BLaER1 (cell line): ENCODE measurements around the gene GATB.

Source experiments
- H3K27ac ChIP-seq: shearing (Covaris generic); formaldehyde crosslinking; 2 replicates; pipeline ENCODE4 v1.8.1; 2022
- H3K27me3 ChIP-seq: shearing (Covaris generic); formaldehyde crosslinking; 2 replicates; pipeline ENCODE4 v1.8.1; 2022
- H3K36me3 ChIP-seq: shearing (Covaris generic); formaldehyde crosslinking; 2 replicates; pipeline ENCODE4 v1.8.1; 2022
- H3K4me1 ChIP-seq: shearing (Covaris generic); formaldehyde crosslinking; 2 replicates; pipeline ENCODE4 v1.8.1; 2022
- H3K4me2 ChIP-seq: shearing (Covaris generic); formaldehyde crosslinking; 2 replicates; pipeline ENCODE4 v1.8.1; 2022
- H3K4me3 ChIP-seq: shearing (Covaris generic); formaldehyde crosslinking; 2 replicates; pipeline ENCODE4 v1.8.1; 2022
- H3K9ac ChIP-seq: shearing (Covaris generic); formaldehyde crosslinking; 2 replicates; pipeline ENCODE4 v1.8.1; 2022
- H3K9me3 ChIP-seq: shearing (Covaris generic); formaldehyde crosslinking; 2 replicates; pipeline ENCODE4 v1.8.1; 2022
- H4K20me1 ChIP-seq: shearing (Covaris generic); formaldehyde crosslinking; 2 replicates; pipeline ENCODE4 v1.8.1; 2022
- Cebpa-rat ChIP-seq: shearing (Covaris generic); IDR thresholded peaks from 2 replicates; pipeline ENCODE4 v1.8.1; 2022

GATB gene

DNA sequence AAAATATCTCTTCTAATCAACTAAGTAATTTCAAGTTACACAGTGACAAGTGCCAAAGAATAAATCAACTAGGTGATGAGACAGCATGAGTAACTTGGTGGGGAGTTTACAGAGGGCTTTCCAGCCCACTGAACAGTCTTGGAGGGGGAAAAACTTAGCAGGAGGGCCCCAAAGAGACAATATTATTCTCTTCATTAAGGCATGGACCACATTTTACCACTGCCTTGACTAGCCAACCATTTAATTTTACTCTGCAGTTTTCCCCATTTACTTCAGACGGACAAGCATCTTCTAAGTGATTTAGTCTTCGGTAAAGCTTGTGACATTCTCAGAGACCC, 25.3 kb upstream of the GATB start:
- H3K27ac ChIP-seq, result no peak overlapping the region
- no peaks in the 10 kb centered on the region for H4K20me1 ChIP-seq
- no peaks in the 10 kb centered on the region; the same call in 1 of the 2 replicates for H3K27me3 ChIP-seq
- TF ChIP-seq Cebpa-rat, result no peak
- no peak overlapping the region for H3K4me2 ChIP-seq
- H3K9ac ChIP-seq, result no peak overlapping the region
- no peaks in the 10 kb centered on the region for H3K9me3 ChIP-seq
- H3K36me3 ChIP-seq, result no peaks in the 10 kb centered on the region
- H3K4me3 ChIP-seq, result no peak overlapping the region
- H3K4me1 ChIP-seq, result no peaks in the 10 kb centered on the region

DNA sequence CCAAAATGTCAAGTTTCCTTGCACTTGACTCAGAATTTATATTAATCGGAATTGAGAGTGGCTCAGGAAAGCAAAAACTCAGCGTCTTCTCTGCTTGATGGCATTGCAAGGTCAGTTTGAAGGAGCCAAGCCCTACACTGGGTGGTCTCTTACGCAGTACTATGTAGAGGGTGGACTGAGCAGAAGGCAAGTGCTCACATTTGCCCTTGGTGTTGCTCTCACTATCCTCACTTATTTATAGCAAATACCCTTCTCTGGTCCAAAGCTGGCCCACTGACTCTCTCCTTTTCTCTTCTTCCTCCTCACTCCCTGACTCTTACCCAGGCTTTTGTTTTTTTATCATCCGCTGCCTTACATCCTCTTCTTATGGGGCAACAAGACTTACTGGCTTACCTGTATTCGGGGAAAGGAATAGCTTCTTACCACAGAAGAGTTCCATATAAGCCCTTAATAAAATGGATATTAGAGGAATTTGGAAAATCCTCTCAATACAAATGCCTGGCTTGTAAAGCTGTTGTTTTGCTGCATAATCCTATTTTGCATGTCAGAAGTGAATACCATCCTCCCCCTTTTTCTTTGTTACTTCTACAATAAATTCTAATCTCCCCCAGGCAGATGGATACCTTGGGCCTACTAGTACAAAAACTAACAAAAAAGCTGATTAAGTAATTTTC, 24.8 kb upstream of the GATB start:
- Histone ChIP-seq H3K27ac (no peak overlapping the region), H3K4me2 (no peak overlapping the region), H3K9me3 (no peaks in the 10 kb centered on the region), H3K9ac (no peak overlapping the region), H3K4me1 (no peaks in the 10 kb centered on the region), H3K36me3 (no peaks in the 10 kb centered on the region), H4K20me1 (no peaks in the 10 kb centered on the region), H3K4me3 (no peak overlapping the region), H3K27me3 (no peaks in the 10 kb centered on the region; the same call in 1 of the 2 replicates)
- no peak for TF ChIP-seq Cebpa-rat

DNA sequence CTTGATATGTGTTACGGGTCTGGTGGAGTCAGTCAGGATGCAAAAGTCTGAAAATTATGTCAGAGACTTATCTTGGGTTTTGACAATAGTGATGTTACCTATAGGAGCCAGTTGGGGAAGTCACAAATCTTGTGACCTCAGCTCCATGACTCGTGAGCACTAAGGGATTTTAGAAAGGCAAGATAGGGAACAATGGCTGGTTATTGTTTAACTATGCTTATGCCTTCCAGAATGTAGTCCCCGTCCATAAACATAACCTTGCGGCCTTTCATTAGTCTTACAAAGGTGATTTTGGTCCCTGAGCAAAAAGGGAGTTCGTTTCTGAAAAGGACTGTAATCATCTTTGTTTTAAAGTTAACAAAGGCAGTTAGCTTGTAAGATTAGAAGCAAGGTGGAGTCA, 23.9 kb upstream of the GATB start:
- no peak overlapping the region for H3K27ac ChIP-seq
- no peaks in the 10 kb centered on the region for H3K9me3 ChIP-seq
- H3K4me3 ChIP-seq, result no peak overlapping the region
- H3K36me3 ChIP-seq, result no peaks in the 10 kb centered on the region
- TF ChIP-seq Cebpa-rat, result no peak
- no peaks in the 10 kb centered on the region for H3K4me1 ChIP-seq
- H4K20me1 ChIP-seq, result no peaks in the 10 kb centered on the region
- H3K4me2 ChIP-seq, result no peak overlapping the region
- no peaks in the 10 kb centered on the region; the same call in 1 of the 2 replicates for H3K27me3 ChIP-seq
- H3K9ac ChIP-seq, result no peak overlapping the region

DNA sequence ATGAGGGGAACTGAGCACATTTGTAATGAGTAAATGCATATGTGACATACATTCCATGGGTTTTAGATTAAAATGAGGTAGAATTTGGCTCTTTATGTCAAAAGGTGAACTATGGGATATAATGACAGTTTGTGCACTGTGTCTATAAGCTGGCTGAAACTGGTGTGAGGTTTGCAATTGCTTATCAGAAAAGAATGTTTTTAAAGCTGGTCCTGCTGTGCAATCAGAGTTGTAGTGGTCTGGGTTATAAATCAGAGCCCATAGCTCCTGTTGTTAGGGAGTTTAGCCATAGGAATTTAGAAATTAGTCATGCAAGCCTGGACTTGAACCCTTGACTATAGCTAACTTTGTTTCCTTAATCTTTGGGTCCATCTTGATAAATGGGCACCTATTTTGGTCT, 23.1 kb upstream of the GATB start:
- no peaks in the 10 kb centered on the region for H3K36me3 ChIP-seq
- no peak overlapping the region for H3K4me3 ChIP-seq
- H3K9ac ChIP-seq, result no peak overlapping the region
- H3K27me3 ChIP-seq, result no peaks in the 10 kb centered on the region; the same call in 1 of the 2 replicates
- no peak overlapping the region for H3K27ac ChIP-seq
- H3K4me1 ChIP-seq, result no peaks in the 10 kb centered on the region
- H3K9me3 ChIP-seq, result no peaks in the 10 kb centered on the region
- no peak overlapping the region for H3K4me2 ChIP-seq
- TF ChIP-seq Cebpa-rat, result no peak
- H4K20me1 ChIP-seq, result no peaks in the 10 kb centered on the region

DNA sequence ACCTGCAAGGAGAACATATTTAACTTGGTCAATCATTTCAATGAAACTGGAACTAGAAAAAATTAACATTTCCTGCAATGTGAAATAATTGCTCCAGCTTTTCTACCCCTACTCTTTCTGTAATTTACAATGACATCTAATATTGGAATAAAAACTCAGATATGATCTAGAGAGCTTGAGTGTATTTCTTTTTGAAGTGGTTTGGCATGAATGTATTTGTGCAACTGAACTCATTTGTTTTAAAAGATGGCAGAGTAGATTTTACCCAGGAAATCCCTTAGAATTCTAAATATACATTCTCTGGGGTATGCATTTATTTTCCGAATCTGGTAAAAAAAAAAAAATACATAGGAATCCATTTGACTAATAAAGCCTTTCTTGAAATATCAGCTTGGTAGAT, 21.5 kb upstream of the GATB start:
- H3K9me3 ChIP-seq, result no peaks in the 10 kb centered on the region
- H3K4me3 ChIP-seq, result no peak overlapping the region
- H3K4me1 ChIP-seq, result no peaks in the 10 kb centered on the region
- H3K9ac ChIP-seq, result no peak overlapping the region
- TF ChIP-seq Cebpa-rat, result no peak
- no peaks in the 10 kb centered on the region for H4K20me1 ChIP-seq
- no peak overlapping the region for H3K4me2 ChIP-seq
- no peaks in the 10 kb centered on the region for H3K36me3 ChIP-seq
- no peaks in the 10 kb centered on the region for H3K27me3 ChIP-seq
- no peak overlapping the region for H3K27ac ChIP-seq

DNA sequence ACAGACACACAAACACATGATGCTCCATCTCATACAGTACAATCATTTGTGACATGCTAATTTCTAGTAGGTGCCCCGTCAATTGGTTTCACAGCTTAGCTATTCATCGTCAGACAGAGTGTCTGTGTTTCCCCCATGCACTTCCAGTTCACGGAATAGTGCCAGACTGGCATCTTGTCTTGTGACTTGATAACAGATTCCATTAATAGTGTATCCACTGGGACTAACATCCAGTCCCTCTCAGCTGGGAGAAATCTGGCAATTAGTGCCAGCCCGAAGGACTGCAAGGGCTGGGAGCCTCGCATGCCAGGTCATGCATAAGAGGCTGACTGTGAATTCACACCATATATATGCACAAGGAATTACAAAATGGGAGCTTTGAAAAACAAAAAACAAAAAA, 20.2 kb upstream of the GATB start:
- Histone ChIP-seq H3K9ac (no peak overlapping the region), H3K27me3 (no peaks in the 10 kb centered on the region), H3K4me1 (no peaks in the 10 kb centered on the region), H3K27ac (no peak overlapping the region), H4K20me1 (no peaks in the 10 kb centered on the region), H3K9me3 (no peaks in the 10 kb centered on the region), H3K4me2 (no peak overlapping the region), H3K4me3 (no peak overlapping the region), H3K36me3 (no peaks in the 10 kb centered on the region)
- no peak for TF ChIP-seq Cebpa-rat

DNA sequence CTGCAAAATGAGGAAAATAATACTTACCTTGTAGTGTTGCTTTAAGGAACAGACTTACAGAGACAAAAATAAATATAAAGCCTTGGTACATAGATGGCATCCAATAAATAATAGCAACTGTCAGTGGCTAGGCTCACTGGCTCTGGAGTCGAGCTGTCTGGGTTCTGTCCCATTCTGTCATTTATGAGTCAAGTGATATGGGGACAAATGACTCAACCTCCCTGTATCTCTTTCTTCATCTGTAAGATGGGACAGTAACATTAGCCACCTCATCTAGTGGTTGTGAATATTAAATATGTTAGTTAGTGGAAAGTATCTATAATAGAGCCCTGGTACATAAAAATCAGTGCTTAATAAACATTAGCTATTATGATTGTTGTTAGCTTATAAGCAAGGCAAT, 16.7 kb upstream of the GATB start:
- Histone ChIP-seq H3K9ac (no peak overlapping the region), H3K4me3 (no peak overlapping the region), H3K4me2 (no peak overlapping the region), H3K9me3 (no peaks in the 10 kb centered on the region), H3K27me3 (no peaks in the 10 kb centered on the region), H3K4me1 (no peaks in the 10 kb centered on the region), H4K20me1 (no peaks in the 10 kb centered on the region), H3K36me3 (no peaks in the 10 kb centered on the region), H3K27ac (no peak overlapping the region)
- TF ChIP-seq Cebpa-rat, result no peak

DNA sequence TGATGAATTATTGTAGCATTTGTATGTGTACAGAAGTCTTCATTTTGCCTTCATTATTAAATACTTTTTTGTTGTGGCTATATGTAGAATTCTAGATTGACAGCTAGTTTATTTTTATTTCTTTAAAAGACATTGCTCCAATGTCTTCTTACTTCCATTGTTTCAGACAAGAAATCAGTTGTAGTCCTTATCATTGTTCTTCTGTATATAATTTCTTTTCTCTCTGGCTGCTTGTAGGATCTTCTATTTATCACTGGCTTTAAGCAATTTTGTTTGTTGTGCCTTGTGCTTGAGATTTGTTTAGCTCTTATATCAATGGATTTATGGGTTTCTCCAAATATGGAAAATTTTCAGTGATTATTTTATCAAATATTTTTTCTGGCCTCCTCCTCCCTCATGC, 13.5 kb upstream of the GATB start:
- Histone ChIP-seq H3K27ac (no peak overlapping the region), H3K4me3 (no peak overlapping the region), H3K9ac (no peak overlapping the region), H3K36me3 (no peaks in the 10 kb centered on the region), H3K27me3 (no peaks in the 10 kb centered on the region), H3K4me2 (no peak overlapping the region), H3K4me1 (no peaks in the 10 kb centered on the region), H3K9me3 (no peaks in the 10 kb centered on the region), H4K20me1 (no peaks in the 10 kb centered on the region)
- TF ChIP-seq Cebpa-rat, result no peak

DNA sequence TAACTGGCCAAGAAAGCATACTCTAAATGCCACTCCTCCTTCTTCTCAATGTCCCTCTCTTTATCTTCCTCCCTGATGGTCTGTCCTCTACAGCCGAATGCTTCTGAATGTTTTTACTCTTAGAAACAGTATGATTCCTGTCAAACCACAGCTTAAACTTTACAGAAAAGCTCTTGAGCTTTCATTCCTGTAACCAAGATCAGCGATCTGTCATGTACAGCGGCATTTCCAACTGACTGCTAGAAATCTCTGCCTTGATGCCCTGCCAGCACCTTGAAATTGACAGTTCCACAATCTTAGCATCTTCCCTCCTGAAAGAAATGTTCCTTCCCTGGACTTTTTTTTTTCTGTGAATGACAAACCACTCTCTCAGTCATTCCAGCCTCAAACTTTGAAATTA, 11.5 kb upstream of the GATB start:
- Histone ChIP-seq H4K20me1 (no peaks in the 10 kb centered on the region), H3K27ac (no peak overlapping the region), H3K9ac (no peak overlapping the region), H3K36me3 (no peaks in the 10 kb centered on the region), H3K4me2 (no peak overlapping the region), H3K9me3 (no peaks in the 10 kb centered on the region), H3K27me3 (no peaks in the 10 kb centered on the region), H3K4me1 (no peaks in the 10 kb centered on the region), H3K4me3 (no peak overlapping the region)
- no peak for TF ChIP-seq Cebpa-rat

DNA sequence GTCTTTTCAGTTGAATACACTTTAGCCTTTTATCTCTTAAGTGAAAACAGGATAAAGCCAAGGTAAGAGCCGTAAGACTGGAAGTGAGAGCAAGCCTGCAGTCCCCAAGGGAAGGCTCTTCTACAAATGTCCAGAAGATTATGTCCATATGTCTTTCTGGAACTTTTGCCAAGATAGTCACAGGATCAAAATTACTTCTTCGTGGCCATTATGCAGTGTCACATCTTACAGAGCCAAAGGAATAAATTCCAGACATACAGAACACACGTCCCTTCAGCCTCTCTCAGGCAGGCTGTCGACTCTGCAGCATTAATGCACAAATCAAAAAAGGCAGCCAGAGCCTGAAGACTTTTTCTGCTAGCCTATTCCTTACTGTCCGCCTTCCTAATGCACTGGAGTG, 10.9 kb upstream of the GATB start:
- Histone ChIP-seq H4K20me1 (no peaks in the 10 kb centered on the region), H3K36me3 (no peaks in the 10 kb centered on the region), H3K4me1 (no peaks in the 10 kb centered on the region), H3K9ac (no peak overlapping the region), H3K4me2 (no peak overlapping the region), H3K4me3 (no peak overlapping the region), H3K27ac (no peak overlapping the region), H3K9me3 (no peaks in the 10 kb centered on the region), H3K27me3 (no peaks in the 10 kb centered on the region)
- TF ChIP-seq Cebpa-rat, result no peak

DNA sequence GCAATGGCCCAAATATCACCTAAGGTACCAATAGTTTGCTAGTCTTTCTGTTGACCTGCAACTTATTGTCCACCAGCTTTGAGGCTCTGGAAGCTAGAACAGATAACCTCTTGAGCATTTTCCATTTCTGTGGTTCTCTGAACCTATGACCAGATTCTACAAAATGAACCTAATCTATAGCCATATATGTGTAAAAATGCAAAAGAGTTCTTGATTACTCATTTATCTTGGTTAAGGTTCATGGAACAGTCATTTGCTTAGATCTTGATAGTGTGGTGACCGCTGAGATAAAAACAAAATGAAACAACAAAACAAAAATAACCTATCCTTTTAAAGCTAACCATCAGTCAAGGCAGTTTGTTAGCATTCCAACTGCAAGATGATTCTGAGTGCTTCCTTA, 9.3 kb upstream of the GATB start:
- Histone ChIP-seq H3K27me3 (no peaks in the 10 kb centered on the region), H4K20me1 (no peaks in the 10 kb centered on the region), H3K4me1 (no peaks in the 10 kb centered on the region), H3K4me2 (no peak overlapping the region), H3K4me3 (no peak overlapping the region), H3K9me3 (no peaks in the 10 kb centered on the region), H3K36me3 (no peaks in the 10 kb centered on the region), H3K9ac (no peak overlapping the region), H3K27ac (no peak overlapping the region)
- TF ChIP-seq Cebpa-rat, result no peak
